H1 (cell line): Measurements from ENCODE around the gene ME1. TPM values are rescaled to one million over a fixed set of nuclear protein-coding genes. Genes with fewer than 3 reads are reported as not detected.
"Not testable (repeated sequence)": the region's sequence is repeated elsewhere in the genome, so short reads cannot be mapped to it uniquely, and the experiment has no call there.

ENCODE experiments used
- CTCF ChIA-PET: fragments of 300-600 bp; sonication (Branson Sonifier 250); formaldehyde crosslinking; loops from one replicate; lab custom pipeline; 2021; ENCODE audit not compliant: partially characterized antibody; lab: Charles Lee
- POLR2A ChIA-PET: fragments of 300-600 bp; sonication (Branson Sonifier 250); formaldehyde crosslinking; loops from one replicate; lab custom pipeline; 2021; ENCODE audit warnings: inconsistent platforms; ENCODE audit not compliant: partially characterized antibody; lab: Charles Lee
- DNase-seq, 2 experiments: peaks; one replicate each; pipeline versions ENCODE4 v3.0.0 to v3.0.0-alpha.2; 2010 to 2022; ENCODE audit warnings: low spot score in 2 of 2, low read depth in 1 of 2, mixed read lengths in 1 of 2
- FAIRE-seq: peaks from 2 replicates; lab custom pipeline; 2011; peaks lifted over from hg19 to GRCh38; lab: Jason Lieb, UNC
- H2AFZ ChIP-seq: 2 replicates; pipeline ENCODE4 v1.8.1; 2012; ENCODE audit warnings: low read length, inconsistent platforms
- H2AK5ac ChIP-seq: 2 replicates; pipeline ENCODE4 v1.6.1; 2013; ENCODE audit warnings: low read depth, low read length
- H2BK120ac ChIP-seq: replicated peaks from 2 replicates; pipeline ENCODE3; 2013; ENCODE audit warnings: low read depth, low read length, inconsistent platforms
- H2BK12ac ChIP-seq: 2 replicates; pipeline ENCODE4 v1.6.1; 2013; ENCODE audit warnings: low read depth, low read length
- H2BK15ac ChIP-seq: 2 replicates; pipeline ENCODE4 v1.6.1; 2013; ENCODE audit warnings: low read length
- H2BK20ac ChIP-seq: 2 replicates; pipeline ENCODE4 v1.6.1; 2013; ENCODE audit warnings: low read length
- H2BK5ac ChIP-seq: 2 replicates; pipeline ENCODE4 v1.6.1; 2013; ENCODE audit warnings: low read depth, low read length
- H3K14ac ChIP-seq: 2 replicates; pipeline ENCODE4 v1.6.1; 2013; ENCODE audit warnings: inconsistent platforms; ENCODE audit not compliant: insufficient read length
- H3K18ac ChIP-seq: 2 replicates; pipeline ENCODE4 v1.6.1; 2013; ENCODE audit warnings: low read length; ENCODE audit errors: extremely low read depth
- H3K23ac ChIP-seq: 2 replicates; pipeline ENCODE4 v1.6.1; 2013; ENCODE audit warnings: inconsistent platforms; ENCODE audit not compliant: insufficient read length
- H3K23me2 ChIP-seq: 2 replicates; pipeline ENCODE4 v1.6.1; 2013; ENCODE audit warnings: low read depth, low read length
- H3K27ac ChIP-seq: 2 replicates; pipeline ENCODE4 v1.6.1; 2011; ENCODE audit warnings: low read depth, low read length, inconsistent platforms
- H3K27me3 ChIP-seq, 4 experiments: replicated peaks in 1 of 4; 1 replicate in 1 of 4; 2 replicates in 3 of 4; pipeline versions ENCODE4 v1.6.1 to v1.8.1; 2011 to 2013; ENCODE audit warnings: low read length in 3 of 4, mild to moderate bottlenecking in 3 of 4, inconsistent platforms in 2 of 4, mixed read lengths in 2 of 4, moderate library complexity in 1 of 4; ENCODE audit not compliant: control insufficient read depth in 3 of 4, insufficient read depth in 3 of 4; ENCODE audit errors: extremely low read depth in 1 of 4
- H3K36me3 ChIP-seq, 4 experiments: 2 replicates each; pipeline versions ENCODE4 v1.6.1 to v1.8.1; 2011 to 2013; ENCODE audit warnings: mild to moderate bottlenecking in 4 of 4, low read length in 3 of 4, moderate library complexity in 2 of 4, control low read depth in 1 of 4, inconsistent platforms in 1 of 4; ENCODE audit not compliant: insufficient read depth in 4 of 4, control insufficient read depth in 2 of 4
- H3K4ac ChIP-seq: replicated peaks from 2 replicates; pipeline ENCODE3; 2013; ENCODE audit warnings: low read length, low read depth, mixed read lengths, inconsistent platforms; ENCODE audit not compliant: insufficient read length
- H3K4me1 ChIP-seq, 4 experiments: replicated peaks in 1 of 4; 1 replicate in 1 of 4; 2 replicates in 3 of 4; pipeline versions ENCODE4 v1.6.1 to v1.8.1; 2011 to 2013; ENCODE audit warnings: low read length in 3 of 4, inconsistent platforms in 2 of 4, mixed read lengths in 1 of 4; ENCODE audit not compliant: insufficient read depth in 4 of 4, control insufficient read depth in 3 of 4
- H3K4me2 ChIP-seq, 2 experiments: 2 replicates each; pipeline versions ENCODE4 v1.6.1 to v1.8.1; 2011 to 2013; ENCODE audit warnings: low read depth in 2 of 2, low read length in 2 of 2, control low read depth in 1 of 2, inconsistent platforms in 1 of 2, mild to moderate bottlenecking in 1 of 2; ENCODE audit not compliant: insufficient read depth in 1 of 2
- H3K4me3 ChIP-seq, 4 experiments: fragments of 200-600, 300-600 bp in 1 of 4; sonication (generic), shearing (Covaris generic), sonication (Bioruptor Twin) in 1 of 4; 2 replicates each; pipeline versions ENCODE4 v1.5.1 to v1.8.1; 2011 to 2016; ENCODE audit warnings: low read length in 4 of 4, low read depth in 3 of 4, control low read depth in 2 of 4, inconsistent platforms in 2 of 4, mild to moderate bottlenecking in 2 of 4, mixed read lengths in 1 of 4, moderate library complexity in 1 of 4; ENCODE audit not compliant: insufficient read depth in 2 of 4; ENCODE audit errors: extremely low read depth in 1 of 4
- H3K56ac ChIP-seq: replicated peaks from 2 replicates; pipeline ENCODE3; 2013; ENCODE audit warnings: low read depth, mild to moderate bottlenecking, mixed read lengths, low read length, inconsistent platforms; ENCODE audit not compliant: insufficient read length
- H3K79me1 ChIP-seq: 2 replicates; pipeline ENCODE4 v1.6.1; 2013; ENCODE audit warnings: low read depth, low read length, control low read depth
- H3K79me2 ChIP-seq, 2 experiments: 2 replicates each; pipeline versions ENCODE4 v1.6.1 to v1.8.1; 2012 to 2013; ENCODE audit warnings: low read length in 2 of 2, mild to moderate bottlenecking in 2 of 2, inconsistent platforms in 1 of 2; ENCODE audit not compliant: insufficient read depth in 2 of 2, control insufficient read depth in 1 of 2
- H3K9ac ChIP-seq, 4 experiments: replicated peaks in 1 of 4; 1 replicate in 1 of 4; 2 replicates in 3 of 4; pipeline versions ENCODE4 v1.6.1 to v1.8.1; 2011 to 2013; ENCODE audit warnings: low read depth in 3 of 4, low read length in 3 of 4, control low read depth in 2 of 4, mild to moderate bottlenecking in 2 of 4, moderate library complexity in 2 of 4, inconsistent platforms in 1 of 4; ENCODE audit errors: extremely low read depth in 1 of 4
- H3K9me3 ChIP-seq, 2 experiments: 2 replicates each; pipeline versions ENCODE4 v1.6.1 to v1.8.1; 2012 to 2013; ENCODE audit warnings: mild to moderate bottlenecking in 2 of 2, moderate library complexity in 2 of 2, control low read depth in 1 of 2, inconsistent platforms in 1 of 2, low read depth in 1 of 2, low read length in 1 of 2, mixed read lengths in 1 of 2; ENCODE audit not compliant: insufficient read depth in 2 of 2
- H4K20me1 ChIP-seq, 2 experiments: replicated peaks in 1 of 2; 2 replicates each; pipeline versions ENCODE3 to v1.8.1; 2011 to 2013; ENCODE audit warnings: inconsistent platforms in 2 of 2, low read length in 2 of 2, mild to moderate bottlenecking in 1 of 2; ENCODE audit not compliant: insufficient read depth in 2 of 2, control insufficient read depth in 1 of 2
- H4K5ac ChIP-seq: 2 replicates; pipeline ENCODE4 v1.6.1; 2013; ENCODE audit warnings: low read length, low read depth, mixed read lengths, inconsistent platforms; ENCODE audit not compliant: insufficient read length
- H4K8ac ChIP-seq: 2 replicates; pipeline ENCODE4 v1.8.0; 2013; ENCODE audit warnings: mild to moderate bottlenecking, moderate library complexity, low read length, inconsistent platforms; ENCODE audit not compliant: insufficient read depth; ENCODE audit errors: extremely low read depth
- H4K91ac ChIP-seq: replicated peaks from 2 replicates; pipeline ENCODE3; 2013; ENCODE audit warnings: low read length, mixed read lengths, inconsistent platforms; ENCODE audit not compliant: insufficient read length
- WGBS, 2 experiments: shearing (Covaris generic) in 1 of 2; methylation state at CpG; one replicate each; pipeline versions ENCODE4 v1.1.6 to v1.1.7; 2013 to 2015; ENCODE audit warnings: low lambda C conversion rate in 2 of 2, mixed read lengths in 2 of 2, inconsistent platforms in 1 of 2, low coverage in 1 of 2, missing lambda C conversion rate in 1 of 2; ENCODE audit not compliant: insufficient replicate concordance in 2 of 2, insufficient coverage in 1 of 2, insufficient read length in 1 of 2; ENCODE audit errors: extremely low coverage in 1 of 2, missing lambda C conversion rate in 1 of 2; 5-methylcytosine and 5-hydroxymethylcytosine counted together
- polyA plus RNA-seq, 7 experiments: library from polyadenylated mRNA; depleted of rRNA in 3 of 7; stranded (reverse) in 5 of 7; unstranded in 2 of 7; fragments of >200 nt in 5 of 7; fragments of 200-250 nt in 2 of 7; gene quantifications; 1 replicate in 5 of 7; 2 replicates in 1 of 7; 4 replicates in 1 of 7; pipeline versions ENCODE4 v1.2.1 to v1.2.3, GENCODE V29; 2011 to 2013; ENCODE audit warnings: missing spikeins in 2 of 7, mixed read lengths in 2 of 7
- total RNA-seq: library from RNA; stranded (reverse); fragmentation: NEBNext Ultra II Directional; extraction: Animal tissue kit (Norgen Biotek cat#: 25700); gene quantifications from 2 replicates; pipeline ENCODE4 v1.2.1, GENCODE V29; 2021

ME1 gene
- total and polyA plus RNA-seq, 2 of the 8 experiments (the other 6 are each of a cell fraction or from before 2014, with no cell fraction given) = 1.3 to 3.9 TPM

- H4K8ac ChIP-seq, H2BK20ac ChIP-seq, H3K23me2 ChIP-seq, H3K4me3 ChIP-seq, H3K79me1 ChIP-seq, H3K27ac ChIP-seq, H2BK12ac ChIP-seq, DNase-seq, H3K23ac ChIP-seq, H3K4me2 ChIP-seq, H3K27me3 ChIP-seq, H2BK15ac ChIP-seq, H2BK120ac ChIP-seq, H3K79me2 ChIP-seq, H3K36me3 ChIP-seq, H3K9me3 ChIP-seq, H2BK5ac ChIP-seq, H3K56ac ChIP-seq, FAIRE-seq, H3K18ac ChIP-seq, H2AK5ac ChIP-seq, H3K4ac ChIP-seq, CTCF ChIA-PET, H4K5ac ChIP-seq, H4K20me1 ChIP-seq, H3K4me1 ChIP-seq, H3K14ac ChIP-seq, H3K9ac ChIP-seq, H4K91ac ChIP-seq: not testable (repeated sequence)
- POLR2A ChIA-PET = interaction anchor here (1.1 kb wide), 1 partner anchor 12 kb away, joined by 3 read pairs; no protein-coding TSS in a partner anchor
- WGBS, 2 experiments = 90% methylated on average over 3 of the region's 6 CpGs; no CpG with 5 or more reads in 1 of the 2 experiments
- H2AFZ ChIP-seq = 0 out of 2 replicates have a peak overlapping the region, but pooled peaks have one; percentile 39
Measured at GRCh38 chr6:83450015-83450414, 19.2 kb upstream of the ME1 start.

GRCh38 chr6:83444086-83444699 lies 13.3 kb upstream of the ME1 start:
- H2BK120ac ChIP-seq, H2BK5ac ChIP-seq, H3K14ac ChIP-seq, H3K4me3 ChIP-seq, H3K79me2 ChIP-seq, H2BK15ac ChIP-seq, FAIRE-seq, H4K5ac ChIP-seq, H4K91ac ChIP-seq, H4K8ac ChIP-seq, POLR2A ChIA-PET, DNase-seq, H2BK20ac ChIP-seq, H3K9me3 ChIP-seq, H3K56ac ChIP-seq, H3K4me2 ChIP-seq, H3K27me3 ChIP-seq, H3K27ac ChIP-seq, H3K23me2 ChIP-seq, H3K23ac ChIP-seq, H2AFZ ChIP-seq, H3K36me3 ChIP-seq, H2AK5ac ChIP-seq, H3K79me1 ChIP-seq, H4K20me1 ChIP-seq, H3K4me1 ChIP-seq, H3K4ac ChIP-seq, H3K9ac ChIP-seq: not testable (repeated sequence)
- 93% methylated on average over 9 of the region's 9 CpGs; no CpG with 5 or more reads in 1 of the 2 experiments for WGBS, 2 experiments
- CTCF ChIA-PET = interaction anchor here (1.3 kb wide), 1 partner anchor 222 kb away, joined by 3 read pairs; no protein-coding TSS in a partner anchor
- Histone ChIP-seq H2BK12ac (0 out of 2 replicates have a peak overlapping the region, but pooled peaks have one; percentile 46), H3K18ac (peak overlapping the region; percentile 4; the same call in 1 of the 2 replicates)
